ENCODE results near the gene VPS26B.
"Not testable (repeated sequence)": the region's sequence is repeated elsewhere in the genome, so short reads cannot be mapped to it uniquely, and the experiment has no call there.

Gene VPS26B

DNA sequence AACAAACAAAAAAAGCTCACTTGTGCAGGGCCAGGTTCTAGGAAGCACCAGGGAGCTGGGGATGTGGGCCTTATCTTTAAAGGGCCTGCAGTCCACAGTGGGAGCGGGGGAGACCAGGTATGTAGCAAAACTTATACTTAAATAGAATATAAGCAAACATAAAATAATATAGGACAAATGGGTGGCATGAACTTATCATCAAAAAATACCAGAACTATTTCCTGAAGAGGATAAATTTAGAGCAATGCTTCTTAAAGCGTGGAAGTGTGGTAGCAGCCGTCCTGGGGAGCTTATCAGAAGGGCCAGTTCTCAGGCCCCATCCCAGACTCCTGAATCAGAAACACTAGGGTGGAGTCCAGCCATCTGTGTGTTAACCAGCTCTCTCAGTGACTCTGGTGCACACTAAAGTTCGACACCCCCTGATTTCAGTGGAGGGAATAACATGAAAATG is 9.3 kb downstream of the VPS26B start:
- no peak for FAIRE-seq

- no peak for FAIRE-seq
These were observed 10.9 kb downstream of the VPS26B start for GRCh38 chr11:134235399-134235798.

- no peak for FAIRE-seq
These were observed 12.5 kb downstream of the VPS26B start for GRCh38 chr11:134236834-134237556.

GRCh38 chr11:134237557-134237922 is 13.1 kb downstream of the VPS26B start:
- no peak for FAIRE-seq

- no peak for FAIRE-seq
These were observed 14.5 kb downstream of the VPS26B start for GRCh38 chr11:134238956-134239355.

GRCh38 chr11:134240592-134240991 is 16.1 kb downstream of the VPS26B start:
- no peak for FAIRE-seq

DNA sequence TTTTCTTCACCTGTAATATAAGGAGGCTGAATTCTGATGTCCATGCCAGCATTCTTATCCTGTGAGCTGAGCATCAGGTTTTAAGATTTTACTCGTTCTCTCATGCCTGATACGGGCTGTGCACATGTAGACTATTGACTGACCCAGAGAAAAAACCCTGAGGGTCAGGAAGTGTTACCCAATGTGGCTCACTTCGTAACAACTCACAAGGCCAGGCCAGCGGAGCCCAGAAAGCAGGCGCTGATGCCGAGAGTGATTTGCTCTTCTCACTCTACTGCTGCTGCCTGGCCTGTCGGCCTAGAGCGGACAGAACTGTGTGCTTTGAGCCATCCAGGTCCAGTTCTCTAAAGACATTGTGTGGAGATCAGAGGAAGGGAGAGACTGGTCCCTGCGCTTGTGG is 17.9 kb downstream of the VPS26B start:
- FAIRE-seq, result no peak

GRCh38 chr11:134243913-134244312 is 19.4 kb downstream of the VPS26B start:
- FAIRE-seq, result no peak

DNA sequence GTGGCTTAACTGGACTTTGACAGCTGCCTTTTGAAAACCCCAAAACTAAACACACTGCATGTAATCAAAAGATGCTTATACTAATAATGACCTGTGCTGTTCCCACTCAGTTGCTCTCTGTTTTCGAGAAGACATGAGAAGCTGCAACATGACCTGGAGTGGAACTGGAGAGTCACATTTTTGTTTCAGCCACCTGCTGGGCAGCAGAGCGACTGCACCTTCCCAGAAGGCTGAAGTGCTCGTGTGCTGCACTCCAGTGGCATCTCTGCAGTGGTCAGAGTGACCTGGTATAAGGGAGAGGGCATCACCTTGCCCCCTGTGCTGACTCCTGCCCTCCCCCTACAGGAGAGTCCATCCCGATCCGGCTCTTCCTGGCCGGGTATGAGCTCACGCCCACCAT is 20.1 kb downstream of the VPS26B start:
- no peak for FAIRE-seq

DNA sequence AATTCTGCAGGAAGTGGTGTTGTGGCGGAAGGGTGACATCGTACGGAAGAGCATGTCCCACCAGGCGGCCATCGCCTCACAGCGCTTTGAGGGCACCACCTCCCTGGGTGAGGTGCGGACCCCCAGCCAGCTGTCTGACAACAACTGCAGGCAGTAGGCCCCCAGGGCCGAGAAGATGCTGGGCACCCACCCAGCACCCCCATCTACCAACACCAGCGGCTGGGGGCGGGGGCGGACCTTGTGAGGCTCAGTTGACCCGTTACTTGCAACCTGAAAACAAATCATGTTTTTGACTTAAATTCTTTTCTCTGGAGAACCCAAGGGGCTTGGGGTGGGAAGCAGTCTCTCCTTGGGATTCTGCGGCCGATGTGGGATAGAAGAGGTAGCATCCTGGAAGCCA is 21.0 kb downstream of the VPS26B start:
- FAIRE-seq, result no peak

- FAIRE-seq, result no peak
These were observed 21.6 kb downstream of the VPS26B start for GRCh38 chr11:134246100-134246499.

DNA sequence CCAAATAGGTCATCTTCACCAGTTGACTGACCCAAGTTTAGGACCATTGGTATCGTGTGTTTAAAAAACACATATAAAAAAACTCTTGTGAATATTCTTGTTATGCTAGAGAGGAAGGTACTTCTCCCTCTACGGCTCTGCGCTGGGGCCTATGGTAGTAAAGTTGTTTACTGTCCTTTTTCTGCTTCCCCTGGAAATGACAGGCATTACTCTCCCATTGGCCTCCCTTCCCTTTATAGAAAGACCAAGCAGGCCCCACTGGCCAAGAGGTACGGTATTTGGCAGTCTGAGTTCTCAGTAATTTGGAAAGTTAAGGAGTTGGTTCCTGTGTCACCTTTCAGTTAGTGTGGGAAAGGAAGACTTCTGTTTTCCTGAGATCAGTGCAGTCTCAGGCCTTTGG is 22.2 kb downstream of the VPS26B start:
- no peak for FAIRE-seq

GRCh38 chr11:134248910-134249480 is 24.5 kb downstream of the VPS26B start:
- no peak for FAIRE-seq

DNA sequence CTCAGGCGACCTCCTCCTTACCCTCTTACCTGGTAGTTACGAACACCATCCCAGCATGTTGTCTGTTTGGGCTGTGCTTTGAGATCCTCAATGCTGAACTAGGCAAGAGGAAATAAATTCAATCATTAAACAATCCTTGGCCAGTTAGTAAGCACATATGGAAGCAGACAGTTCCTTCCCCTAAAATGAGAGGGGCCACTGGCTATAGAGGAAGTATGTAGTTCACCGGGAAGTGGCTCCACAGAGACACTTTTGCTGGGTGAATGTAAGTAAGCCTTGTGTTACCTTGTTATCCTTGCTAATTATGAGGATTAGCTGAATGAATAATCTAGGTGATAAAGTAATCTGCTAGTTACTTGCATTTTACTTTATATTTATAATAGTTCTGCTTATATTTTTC is 25.8 kb downstream of the VPS26B start:
- no peak for FAIRE-seq

DNA sequence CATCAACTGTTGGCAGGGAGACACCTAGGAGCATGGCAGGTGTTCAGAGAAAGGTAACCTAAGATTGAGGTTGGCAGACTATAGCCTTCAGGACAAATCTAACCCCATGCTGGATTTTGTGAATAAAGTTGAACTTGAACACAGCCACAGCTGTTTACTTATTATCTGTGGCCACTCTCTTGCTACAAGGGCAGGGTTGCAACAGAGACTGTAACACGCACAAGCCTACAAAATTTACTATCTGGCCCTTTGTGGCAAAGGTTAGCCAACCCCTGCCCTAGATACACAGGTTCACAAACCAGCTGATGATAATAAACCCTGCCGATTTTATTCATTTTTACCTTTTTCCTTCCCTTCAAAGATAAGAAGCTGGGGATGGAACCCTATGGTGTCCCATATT is 26.2 kb downstream of the VPS26B start:
- FAIRE-seq, result no peak

DNA sequence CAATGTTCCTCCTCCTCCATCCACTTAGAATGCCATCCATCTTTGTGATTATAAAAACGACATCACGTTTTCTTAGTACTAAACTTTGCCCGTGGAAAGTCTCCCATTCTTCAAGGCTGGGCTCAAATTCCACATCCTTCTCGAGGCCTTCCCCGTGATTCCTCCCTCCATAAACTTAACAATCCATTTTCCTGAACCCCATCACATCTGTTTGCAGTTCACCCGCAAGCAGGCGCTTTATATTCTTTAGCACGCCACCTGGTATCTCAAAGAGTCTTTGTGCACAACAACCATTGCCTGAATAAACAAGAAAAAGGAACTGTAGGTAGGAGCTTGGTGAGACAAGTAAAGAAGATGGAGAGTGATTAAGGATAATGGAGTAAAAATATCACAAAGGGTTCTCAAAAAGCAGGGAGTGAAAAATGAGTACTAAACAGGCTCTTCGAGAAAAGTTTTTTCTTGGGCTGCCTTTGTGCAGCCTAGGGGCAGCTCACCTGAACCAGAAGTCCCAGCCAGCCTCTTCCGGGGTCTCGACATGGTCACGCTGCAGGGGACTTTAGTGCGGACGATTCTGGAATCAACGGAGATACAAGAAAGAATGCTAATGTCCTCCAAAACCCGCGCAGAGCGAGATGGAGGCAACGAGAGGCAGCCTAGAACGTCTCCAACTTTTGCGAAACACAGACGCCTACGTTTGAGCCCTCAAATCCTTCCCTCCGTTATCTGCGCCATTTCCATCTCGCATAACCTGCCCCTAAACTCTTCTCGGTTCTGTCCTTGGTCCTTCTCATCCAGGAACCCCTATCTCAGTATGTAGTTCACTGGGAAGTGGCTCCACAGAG is 28.1 kb downstream of the VPS26B start:
- no peak for FAIRE-seq

GRCh38 chr11:134253188-134253993 is 28.9 kb downstream of the VPS26B start, which contains the start of the genes ACAD8 and THYN1:
ACAD8 (plus strand) TSS chr11:134253568; CDS start chr11:134253601, 33 bp downstream.
THYN1 (minus strand) TSS chr11:134253352; CDS start chr11:134252882, 470 bp downstream.
- peak; percentile 94 for FAIRE-seq

GRCh38 chr11:134254433-134255183 is 30.1 kb downstream of the VPS26B start:
- no peak for FAIRE-seq

DNA sequence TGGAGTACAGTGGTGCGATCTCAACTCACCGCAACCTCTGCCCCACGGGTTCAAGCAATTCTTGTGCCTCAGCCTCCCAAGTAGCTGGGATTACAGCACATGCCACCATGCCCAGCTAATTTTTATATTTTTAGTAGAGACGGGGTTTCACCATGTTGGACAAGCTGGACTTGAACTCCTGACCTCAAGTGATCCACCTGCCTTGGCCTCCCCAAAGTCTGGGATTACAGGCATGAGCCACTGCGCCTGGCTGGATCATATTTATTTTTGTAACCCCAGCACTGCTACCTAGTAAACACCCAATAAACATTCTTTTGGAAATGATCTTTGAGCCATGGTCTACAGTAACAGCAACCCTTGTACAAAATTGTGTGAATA is 30.7 kb downstream of the VPS26B start:
- FAIRE-seq, result not testable (repeated sequence)

GRCh38 chr11:134257101-134257500 is 32.6 kb downstream of the VPS26B start:
- no peak for FAIRE-seq

- no peak for FAIRE-seq
These were observed 34.1 kb downstream of the VPS26B start for GRCh38 chr11:134258577-134258976.

DNA sequence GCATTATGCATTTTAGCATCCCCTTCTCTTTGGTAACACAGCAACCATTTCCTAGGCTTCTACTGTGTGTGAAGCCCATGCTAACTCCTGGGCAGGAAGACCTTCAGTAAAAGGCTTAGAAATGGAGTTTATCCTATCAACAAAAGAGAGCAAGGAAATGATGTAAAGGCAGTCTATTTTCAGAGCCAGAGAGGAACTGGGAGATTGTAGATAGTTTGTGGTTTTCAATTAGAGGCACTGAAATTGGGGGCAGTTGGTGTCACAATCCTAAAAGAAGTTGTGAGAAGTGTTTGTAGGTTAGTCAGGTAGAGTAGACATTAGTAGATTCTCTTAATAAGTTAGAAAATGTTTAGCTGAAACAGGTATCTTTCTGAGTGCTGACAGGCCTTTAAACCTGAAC is 36.0 kb downstream of the VPS26B start:
- no peak for FAIRE-seq

Measured in G401.6 (cell line).